Endothelial cell of umbilical vein (primary cell): ENCODE results near the gene RPL21. TPM values are rescaled to one million over a fixed set of nuclear protein-coding genes. Genes with fewer than 3 reads are reported as not detected.

Experiments
- BruUV-seq: library from RNA; stranded (reverse); fragments of 400-500 nt; replicated peaks from 2 replicates; lab custom pipeline; 2021; lab: Mats Ljungman, UMichigan
- CTCF ChIA-PET: fragments of 300-600, 350-600 bp; sonication (Branson Sonifier 250); formaldehyde crosslinking; loops from one replicate; lab custom pipeline; 2021; ENCODE audit warnings: antibody characterized with exemption, inconsistent platforms; lab: Charles Lee
- POLR2A ChIA-PET: fragments of 300-600, 350-600 bp; sonication (Branson Sonifier 250); formaldehyde crosslinking; loops from one replicate; lab custom pipeline; 2021; ENCODE audit warnings: antibody characterized with exemption, inconsistent platforms; lab: Charles Lee
- DNase-seq: peaks from one replicate; pipeline ENCODE4 v3.0.0-alpha.2; 2011; ENCODE audit warnings: low read depth, low spot score
- FAIRE-seq: peaks from 2 replicates; lab custom pipeline; 2011; peaks lifted over from hg19 to GRCh38; lab: Jason Lieb, UNC
- H2AFZ ChIP-seq: 2 replicates; pipeline ENCODE4 v1.6.0; 2012; ENCODE audit warnings: low read depth, low read length, control low read depth, inconsistent platforms
- H3K27ac ChIP-seq: 2 replicates; pipeline ENCODE4 v1.5.1; 2011; ENCODE audit warnings: low read depth, mild to moderate bottlenecking, control low read depth, low read length, moderate library complexity; ENCODE audit not compliant: insufficient read depth
- H3K27me3 ChIP-seq, 2 experiments: 2 replicates each; pipeline versions ENCODE4 v1.6.0 to v1.6.1; 2011; ENCODE audit warnings: low read length in 2 of 2, mixed read lengths in 1 of 2; ENCODE audit not compliant: control insufficient read depth in 2 of 2, insufficient read depth in 2 of 2
- H3K36me3 ChIP-seq, 2 experiments: 2 replicates in 1 of 2; 3 replicates in 1 of 2; pipeline ENCODE4 v1.5.1; 2011; ENCODE audit warnings: low read length in 2 of 2, mild to moderate bottlenecking in 1 of 2, moderate library complexity in 1 of 2; ENCODE audit not compliant: control insufficient read depth in 2 of 2, insufficient read depth in 2 of 2; ENCODE audit errors: extremely low read depth in 1 of 2
- H3K4me1 ChIP-seq: 3 replicates; pipeline ENCODE4 v1.5.1; 2011; ENCODE audit warnings: mild to moderate bottlenecking, low read length; ENCODE audit not compliant: control insufficient read depth, insufficient read depth; ENCODE audit errors: extremely low read depth
- H3K4me2 ChIP-seq: 2 replicates; pipeline ENCODE4 v1.6.1; 2011; ENCODE audit warnings: low read length, control low read depth, mixed read lengths; ENCODE audit not compliant: insufficient read depth
- H3K4me3 ChIP-seq, 3 experiments: fragments of 200-600 bp in 1 of 3; sonication (generic), shearing (Covaris generic) in 1 of 3; replicated peaks in 1 of 3; 2 replicates each; pipeline ENCODE4 v1.5.1; 2011 to 2016; ENCODE audit warnings: control low read depth in 3 of 3, low read length in 3 of 3, mild to moderate bottlenecking in 2 of 3, inconsistent platforms in 1 of 3, low read depth in 1 of 3, moderate library complexity in 1 of 3; ENCODE audit not compliant: insufficient read depth in 1 of 3
- H3K79me2 ChIP-seq: 2 replicates; pipeline ENCODE4 v1.6.0; 2012; ENCODE audit warnings: low read length, inconsistent platforms; ENCODE audit not compliant: control insufficient read depth, insufficient read depth
- H3K9ac ChIP-seq: replicated peaks from 2 replicates; pipeline ENCODE3; 2011; ENCODE audit warnings: low read length, control low read depth; ENCODE audit not compliant: insufficient read depth; ENCODE audit errors: extremely low read depth
- H3K9me1 ChIP-seq: replicated peaks from 3 replicates; pipeline ENCODE4 v1.6.0; 2011; ENCODE audit warnings: mild to moderate bottlenecking, low read length; ENCODE audit not compliant: control insufficient read depth, insufficient read depth; ENCODE audit errors: extremely low read depth
- H3K9me3 ChIP-seq: replicated peaks from 2 replicates; pipeline ENCODE4 v1.5.1; 2012; ENCODE audit warnings: low read length, inconsistent platforms; ENCODE audit not compliant: control insufficient read depth, insufficient read depth
- H4K20me1 ChIP-seq: replicated peaks from 2 replicates; pipeline ENCODE3; 2011; ENCODE audit warnings: mild to moderate bottlenecking, low read length; ENCODE audit not compliant: control insufficient read depth, insufficient read depth; ENCODE audit errors: extremely low read depth
- CTCF ChIP-seq, 2 donors: IDR thresholded peaks; 1 replicate in 1 of 2; 2 replicates in 1 of 2; pipeline ENCODE4 v1.5.1; 2011; ENCODE audit warnings: low read length in 2 of 2, mild to moderate bottlenecking in 2 of 2, moderate library complexity in 2 of 2, control low read depth in 1 of 2, inconsistent platforms in 1 of 2, low read depth in 1 of 2; ENCODE audit not compliant: insufficient read depth in 1 of 2; ENCODE audit errors: extremely low read depth in 1 of 2
- EZH2 ChIP-seq: IDR thresholded peaks from 2 replicates; pipeline ENCODE4 v1.6.1; 2012; ENCODE audit warnings: borderline replicate concordance, low read depth, mild to moderate bottlenecking, moderate library complexity, low read length, inconsistent platforms; ENCODE audit not compliant: severe bottlenecking
- FOS ChIP-seq: IDR thresholded peaks from 2 replicates; pipeline ENCODE4 v1.6.1; 2011; ENCODE audit warnings: mild to moderate bottlenecking, low read length, moderate library complexity, borderline replicate concordance; ENCODE audit not compliant: insufficient read depth
- GATA2 ChIP-seq: IDR thresholded peaks from 2 replicates; pipeline ENCODE4 v1.7.0; 2011; ENCODE audit warnings: low read depth, mild to moderate bottlenecking, moderate library complexity, mixed read lengths, low read length; ENCODE audit not compliant: insufficient read length, insufficient read depth
- JUN ChIP-seq: IDR thresholded peaks from 2 replicates; pipeline ENCODE4 v1.6.1; 2011; ENCODE audit warnings: borderline replicate concordance, low read depth; ENCODE audit not compliant: insufficient read length, insufficient read depth
- MAX ChIP-seq: IDR thresholded peaks from 2 replicates; pipeline ENCODE4 v1.6.1; 2011; ENCODE audit not compliant: insufficient read depth, insufficient read length
- MYC ChIP-seq: IDR thresholded peaks from one replicate; pipeline ENCODE4 v1.6.1; 2011; ENCODE audit warnings: mild to moderate bottlenecking, low read depth, low read length
- POLR2A ChIP-seq: IDR thresholded peaks from 2 replicates; pipeline ENCODE4 v1.6.1; 2012; ENCODE audit warnings: low read depth, mild to moderate bottlenecking, control low read depth, low read length
- POLR2AphosphoS5 ChIP-seq: IDR thresholded peaks from 2 replicates; pipeline ENCODE4 v1.6.1; 2012; ENCODE audit warnings: low read depth, mild to moderate bottlenecking, control low read depth, low read length, moderate library complexity; ENCODE audit not compliant: insufficient read depth
- dilution Hi-C: fragments of 300-500 bp; cut with MboI; formaldehyde crosslinking; loops from one replicate; pipeline ENCODE4 v1.15.0; 2019; ENCODE audit warnings: low sequenced_read_pairs; ENCODE audit not compliant: extremely low pct_ligation_motif_present
- intact Hi-C: fragments of 100-400 bp; cut with micrococcal nuclease; formaldehyde crosslinking; loops from one replicate; pipeline ENCODE4 v1.10.0; 2022
- polyA plus RNA-seq, 4 experiments: library from polyadenylated mRNA; depleted of rRNA in 3 of 4; stranded (reverse) in 3 of 4; unstranded in 1 of 4; fragments of >200 nt; gene quantifications; 2 replicates each; pipeline versions ENCODE4 v1.2.1 to v1.2.3, GENCODE V29; 2011 to 2012; ENCODE audit warnings: missing spikeins in 1 of 4
- total RNA-seq: library from RNA; stranded (reverse); gene quantifications from 2 replicates; pipeline ENCODE4 v1.2.3, GENCODE V29; 2021

The RPL21 gene
- total and polyA plus RNA-seq, 2 donors (not counting 3 experiments of a cell fraction or from before 2014, with no cell fraction given): 585 to 871 TPM

GRCh38 chr13:27250833-27251165 lies 559 bp upstream of the RPL21 start:
- TSS peak; percentile 90 for BruUV-seq
- Histone ChIP-seq H3K4me2 (peak overlapping the region; percentile 89), H3K27me3 (no peaks in the 10 kb centered on the region), H4K20me1 (peaks cover 2% of the 10 kb centered on the region), H3K36me3 (peaks cover 2% of the 10 kb centered on the region in 2 experiments), H3K9me3 (no peaks in the 10 kb centered on the region), H3K4me1 (peaks cover 19% of the 10 kb centered on the region), H3K4me3 (peak overlapping the region; percentile 70 to 100 (median 86)), H3K9me1 (no peaks in the 10 kb centered on the region), H2AFZ (peak overlapping the region; percentile 6), H3K79me2 (peaks cover 42% of the 10 kb centered on the region), H3K9ac (peak overlapping the region; percentile 99), H3K27ac (peak overlapping the region; percentile 94)
- dilution Hi-C loops (no loop called here), intact Hi-C loops (loop anchor here (1.0 kb wide), 3 partner anchors 20 to 79 kb away; partner anchors contain the start of genes RASL11A and USP12)
- FAIRE-seq (no peak), DNase-seq (no peak)
- CTCF ChIA-PET: interaction anchor here (1.0 to 1.1 kb wide), 2 partner anchors 19 to 78 kb away, joined by 3 to 4 read pairs; partner anchors contain the start of gene RASL11A
- POLR2A ChIA-PET: interaction anchor here (0.6 kb wide), 1 partner anchor 20 kb away, joined by 3 read pairs; the partner anchor contains the start of gene RASL11A
- TF ChIP-seq POLR2A: no peak
- no peak for TF ChIP-seq CTCF (IDR thresholded peaks at IDR 0.05; ENCODE audit: extremely low read depth in 1 of 2, insufficient read depth in 1 of 2, low read depth in 1 of 2, low read length in 2 of 2)
- TF ChIP-seq MYC: no peak
- no peak for TF ChIP-seq FOS
- no peak for TF ChIP-seq JUN
- no peak for TF ChIP-seq MAX
- no peak for TF ChIP-seq GATA2
- no peak for TF ChIP-seq POLR2AphosphoS5
- no peak for TF ChIP-seq EZH2
